HG02970 (cell line): ENCODE results near the gene LEFTY1.
"Not testable (repeated sequence)": the region's sequence is repeated elsewhere in the genome, so short reads cannot be mapped to it uniquely, and the experiment has no call there.

Experiments used
- ATAC-seq: cut with Tn5 transposase; IDR thresholded peaks from one replicate; pipeline ENCODE4 v1.9.1; 2021; ENCODE audit warnings: mild to moderate bottlenecking, moderate library complexity, moderate number of reproducible peaks; ENCODE audit not compliant: unreplicated experiment, low FRiP score

Gene LEFTY1

DNA sequence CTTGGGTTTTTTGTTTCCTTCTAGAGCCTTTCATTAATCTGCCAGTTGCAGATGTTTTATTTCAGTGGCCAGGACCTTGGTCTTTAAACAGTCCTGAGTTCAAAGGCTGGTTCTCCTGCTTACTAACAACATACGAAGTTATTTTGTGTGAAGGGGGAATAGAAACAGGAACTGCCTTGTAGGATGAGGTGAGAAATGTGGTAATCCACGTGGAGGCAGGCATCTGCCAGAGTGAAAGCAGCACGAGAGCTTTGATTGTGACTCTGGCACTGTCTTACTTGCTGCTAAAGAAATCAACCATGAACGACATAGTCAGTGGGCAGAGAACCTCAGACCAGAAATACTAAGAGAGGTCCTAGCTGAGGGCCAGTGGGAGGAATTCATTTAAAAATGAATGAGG, 37.1 kb downstream of the LEFTY1 start:
- no peak for ATAC-seq

DNA sequence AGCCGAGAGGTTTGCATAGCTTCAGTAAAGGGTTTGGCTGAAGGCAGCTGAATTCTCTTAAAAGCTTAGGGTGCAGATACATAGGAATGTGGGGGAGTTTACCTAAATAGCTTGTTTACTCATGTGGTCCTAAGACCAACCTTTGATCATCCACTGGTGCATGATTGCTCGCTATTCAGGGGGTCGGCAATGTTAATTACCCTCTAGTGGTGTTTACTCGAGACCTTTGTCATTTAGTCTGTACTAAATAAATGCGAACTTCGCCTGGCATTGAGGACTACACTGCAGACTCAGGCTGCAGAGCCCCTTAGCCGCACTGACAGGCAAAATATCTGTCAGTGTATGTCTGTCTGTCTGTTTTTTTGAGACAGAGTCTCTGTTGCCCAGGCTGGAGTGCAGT, 38.6 kb downstream of the LEFTY1 start:
- no peak for ATAC-seq

DNA sequence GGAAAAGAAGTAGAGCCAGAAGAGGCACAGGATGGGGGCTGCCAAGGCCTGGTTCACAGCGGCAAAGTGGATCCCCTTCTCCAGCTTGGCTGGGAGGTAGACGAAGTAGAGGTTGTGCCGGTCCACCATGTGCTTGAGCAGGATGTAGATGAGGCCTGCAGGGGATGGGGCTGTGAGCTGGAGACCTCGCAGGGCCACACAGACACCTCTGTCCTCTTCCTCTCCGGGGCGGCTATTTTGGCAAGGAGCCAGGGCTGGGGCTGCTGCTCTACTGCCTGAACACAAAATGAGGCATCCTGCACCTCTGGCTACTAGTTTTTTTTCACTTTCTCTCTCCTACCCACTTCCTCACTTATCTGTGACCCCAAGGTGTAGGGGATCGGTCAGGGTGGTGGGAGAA, 39.0 kb downstream of the LEFTY1 start:
- ATAC-seq: no peak

DNA sequence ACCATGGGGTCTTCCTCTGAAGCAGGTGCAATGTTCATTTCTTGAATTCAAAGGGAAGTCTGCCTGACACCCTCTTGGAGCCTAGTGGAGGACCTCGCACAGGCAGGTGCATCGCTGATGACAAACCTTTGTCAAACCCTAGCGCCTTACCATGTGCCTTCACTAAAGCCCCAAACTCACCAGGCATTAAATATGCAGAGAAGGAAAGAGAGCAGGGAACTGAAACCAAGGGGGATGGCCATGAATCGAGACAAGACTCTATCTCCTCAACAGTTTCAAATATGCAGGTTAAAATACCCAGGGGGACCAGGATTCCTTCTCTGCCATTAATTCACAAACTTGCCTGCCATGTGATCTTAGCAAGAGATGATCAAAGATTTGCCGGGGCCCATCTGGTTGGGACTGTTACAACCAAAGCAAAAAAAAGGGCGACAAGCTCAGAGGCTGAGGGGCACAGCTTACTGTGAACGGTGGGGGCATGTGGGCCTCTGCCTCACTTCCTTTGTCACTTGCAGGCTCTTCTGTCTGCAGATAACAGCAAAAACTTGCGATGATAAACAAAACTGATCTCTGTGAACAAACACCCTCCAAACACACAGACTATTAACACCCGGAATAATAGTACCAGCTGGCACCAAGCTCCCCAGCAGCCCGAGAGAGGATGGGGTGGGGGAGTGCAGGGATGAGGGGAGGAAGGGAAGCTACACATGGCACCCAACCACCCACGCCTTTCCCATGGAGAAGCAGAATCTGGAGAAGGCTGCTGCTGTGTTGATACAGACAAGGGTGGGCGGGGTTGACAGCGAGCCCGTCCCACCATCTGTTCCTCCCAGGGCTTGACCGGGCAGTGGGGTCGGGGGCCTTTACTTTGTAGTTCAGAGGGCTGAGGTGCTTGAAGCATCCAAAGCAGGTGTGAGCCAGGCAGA, 40.7 kb downstream of the LEFTY1 start:
- peak; percentile 40 for ATAC-seq

DNA sequence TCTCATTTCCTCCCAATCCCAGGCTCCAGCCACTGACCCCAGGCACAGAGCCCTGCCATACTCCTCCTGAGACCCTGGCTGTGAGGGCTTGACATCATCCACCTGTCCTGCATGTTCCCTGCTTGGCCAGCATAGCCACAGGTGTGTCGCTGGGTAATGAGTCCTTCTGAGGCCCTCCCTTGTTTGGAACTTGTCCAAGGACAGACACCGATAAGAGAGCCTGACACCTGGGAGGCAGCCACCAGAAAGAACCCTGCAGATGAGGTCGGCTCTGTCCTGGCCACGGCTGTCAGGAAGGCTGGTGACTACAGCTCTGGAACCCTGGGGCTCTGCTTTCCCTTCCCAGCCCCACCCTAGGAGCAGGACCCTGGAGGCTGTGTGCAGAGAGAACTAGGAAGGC, 41.3 kb downstream of the LEFTY1 start:
- no peak for ATAC-seq

DNA sequence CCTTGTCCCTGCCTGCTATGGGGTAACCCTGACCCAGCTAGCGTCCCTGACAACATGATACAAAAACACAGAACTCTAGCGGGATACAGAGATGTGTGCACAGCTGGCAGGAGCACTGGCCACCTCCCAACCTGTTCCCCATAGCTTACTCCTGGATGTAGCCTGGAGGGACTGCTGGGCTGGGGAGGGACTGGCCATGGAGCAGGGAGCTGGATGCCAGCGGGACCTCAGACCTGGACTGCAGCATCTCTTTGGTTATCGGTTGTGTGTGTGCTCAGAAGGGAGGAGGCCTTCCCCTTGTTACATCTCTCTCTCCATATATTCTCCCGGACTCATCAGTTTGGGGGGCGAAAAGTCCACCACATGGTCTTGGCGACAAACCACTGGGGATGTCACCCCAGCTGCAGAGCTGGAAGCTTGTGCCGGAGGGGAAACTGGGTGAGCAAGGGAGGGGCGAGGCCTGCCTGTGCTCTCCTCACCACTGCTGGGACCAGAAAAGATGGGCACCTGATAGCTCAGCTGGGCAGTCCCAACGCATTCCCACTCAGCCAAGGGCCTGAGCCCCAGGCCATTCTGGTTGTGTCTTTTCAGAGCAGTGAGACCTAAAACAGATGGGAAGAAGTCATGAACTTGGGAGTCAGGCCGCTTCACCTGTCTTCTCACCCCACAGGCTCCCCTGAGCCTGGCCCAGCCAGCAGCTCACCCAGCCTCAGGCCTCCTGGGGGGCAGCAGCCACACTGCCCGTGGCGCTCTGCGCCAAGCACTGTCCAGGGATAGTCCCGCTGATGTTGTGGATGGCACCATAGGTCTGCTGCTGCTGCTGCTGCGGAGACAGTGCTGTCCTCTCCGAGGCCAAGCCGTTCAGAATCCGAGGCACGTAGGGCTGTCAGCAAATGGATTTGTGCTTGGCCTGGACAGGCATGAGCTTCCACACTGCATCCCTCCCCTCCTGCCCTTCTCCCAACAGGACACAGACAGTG, 42.3 kb downstream of the LEFTY1 start:
- ATAC-seq: no peak

DNA sequence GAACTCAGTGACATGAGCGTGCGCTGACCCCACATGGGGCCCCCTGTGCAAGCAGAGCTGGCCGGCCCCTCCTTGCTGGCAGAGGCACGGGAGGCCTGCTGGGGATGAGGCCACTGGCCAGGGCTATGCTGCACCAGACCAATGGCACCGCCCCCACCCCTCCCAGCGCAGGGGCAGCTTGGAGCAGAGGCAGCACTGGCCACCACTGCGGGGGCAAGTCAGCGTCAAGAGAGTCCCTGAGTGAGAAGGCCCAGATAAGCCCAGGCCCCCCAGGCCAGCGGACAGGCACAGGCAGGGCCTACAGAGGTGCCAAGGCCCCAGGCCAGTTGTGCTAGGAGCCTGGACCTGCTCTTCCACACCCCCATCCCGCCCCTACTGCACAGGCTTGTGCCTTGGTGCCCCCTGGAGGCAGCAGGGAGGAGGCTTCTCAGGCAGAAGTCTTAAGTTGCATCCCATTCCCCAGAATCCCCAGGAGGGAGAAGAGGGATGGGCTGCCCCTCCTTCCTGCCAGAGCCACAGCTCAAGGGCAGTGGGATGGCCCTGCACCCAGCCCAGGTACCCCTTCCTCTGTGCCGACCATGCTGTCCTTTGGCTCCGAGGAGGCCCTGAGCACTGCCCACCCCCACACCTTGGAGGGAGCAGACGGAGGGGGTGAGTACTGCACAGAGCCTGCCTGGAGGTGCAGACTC, 43.2 kb downstream of the LEFTY1 start:
- ATAC-seq: no peak

DNA sequence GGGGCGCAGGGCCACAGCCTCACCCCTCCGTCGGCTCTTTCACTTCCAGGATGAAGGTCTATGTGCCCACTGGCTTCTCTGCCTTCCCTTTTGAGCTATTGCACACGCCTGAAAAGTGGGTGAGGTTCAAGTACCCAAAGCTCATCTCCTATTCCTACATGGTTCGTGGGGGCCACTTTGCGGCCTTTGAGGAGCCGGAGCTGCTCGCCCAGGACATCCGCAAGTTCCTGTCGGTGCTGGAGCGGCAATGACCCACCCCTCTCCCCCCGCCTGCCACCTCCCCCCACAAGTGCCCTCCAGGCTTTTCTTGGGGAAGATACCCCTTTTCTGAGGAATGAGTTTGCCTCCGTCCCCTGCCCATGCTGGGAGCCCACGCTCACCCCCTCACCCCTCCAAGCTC, 43.8 kb downstream of the LEFTY1 start:
- no peak for ATAC-seq

DNA sequence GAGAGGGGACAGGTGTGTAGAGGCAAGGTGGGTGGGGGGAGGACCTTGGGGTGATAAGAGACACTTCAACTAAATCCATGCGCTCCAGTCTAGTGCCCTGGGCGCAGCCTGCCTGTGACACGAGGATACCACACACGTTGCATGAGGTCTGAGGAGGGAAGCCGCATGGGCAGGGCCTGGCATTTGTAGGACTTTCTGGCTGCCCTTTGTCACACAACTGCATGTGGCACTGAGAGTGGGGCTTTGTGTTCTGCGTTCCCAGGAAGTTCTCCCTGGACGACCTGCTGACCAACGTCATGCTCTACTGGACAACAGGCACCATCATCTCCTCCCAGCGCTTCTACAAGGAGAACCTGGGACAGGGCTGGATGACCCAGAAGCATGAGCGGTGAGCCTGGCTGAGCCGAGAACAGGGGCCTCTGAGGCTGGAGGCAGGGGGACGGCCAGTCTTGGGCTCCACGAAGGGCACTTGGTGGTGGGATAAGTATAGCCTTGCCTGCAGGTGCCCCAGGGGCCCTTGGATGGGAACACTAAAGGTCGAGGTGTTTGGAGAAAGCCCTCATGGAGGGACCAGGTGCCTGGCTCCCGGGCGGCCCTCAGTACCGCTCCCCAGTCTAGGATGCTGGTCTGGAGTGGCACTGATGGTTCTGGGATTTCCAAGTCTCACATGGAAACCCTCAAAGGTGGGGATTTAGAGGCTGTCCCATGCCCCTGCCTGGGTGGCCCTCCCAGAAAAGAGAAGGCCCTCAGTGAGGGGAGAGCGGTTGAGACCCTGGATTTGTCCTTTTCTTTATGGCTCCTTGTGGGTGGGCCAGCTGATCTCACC, 44.5 kb downstream of the LEFTY1 start:
- ATAC-seq: no peak

DNA sequence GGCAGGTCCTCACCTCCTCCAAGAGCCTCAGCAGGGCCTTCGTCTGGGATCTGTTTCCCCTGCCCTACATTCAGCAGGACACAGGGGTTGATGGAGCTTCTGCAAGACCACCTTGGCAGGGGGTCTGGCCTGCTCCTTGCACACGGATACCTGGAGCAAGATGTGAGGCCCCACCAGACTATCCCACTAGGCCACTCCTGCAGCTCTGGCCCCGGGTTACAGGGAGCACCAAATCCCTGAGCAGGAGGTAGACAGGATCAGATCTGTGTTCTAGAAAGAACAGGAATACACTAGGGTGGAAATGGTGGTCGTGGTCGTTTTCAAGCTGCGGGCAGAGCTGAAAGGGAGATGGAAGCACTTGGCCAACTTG, 45.5 kb downstream of the LEFTY1 start:
- ATAC-seq: no peak

DNA sequence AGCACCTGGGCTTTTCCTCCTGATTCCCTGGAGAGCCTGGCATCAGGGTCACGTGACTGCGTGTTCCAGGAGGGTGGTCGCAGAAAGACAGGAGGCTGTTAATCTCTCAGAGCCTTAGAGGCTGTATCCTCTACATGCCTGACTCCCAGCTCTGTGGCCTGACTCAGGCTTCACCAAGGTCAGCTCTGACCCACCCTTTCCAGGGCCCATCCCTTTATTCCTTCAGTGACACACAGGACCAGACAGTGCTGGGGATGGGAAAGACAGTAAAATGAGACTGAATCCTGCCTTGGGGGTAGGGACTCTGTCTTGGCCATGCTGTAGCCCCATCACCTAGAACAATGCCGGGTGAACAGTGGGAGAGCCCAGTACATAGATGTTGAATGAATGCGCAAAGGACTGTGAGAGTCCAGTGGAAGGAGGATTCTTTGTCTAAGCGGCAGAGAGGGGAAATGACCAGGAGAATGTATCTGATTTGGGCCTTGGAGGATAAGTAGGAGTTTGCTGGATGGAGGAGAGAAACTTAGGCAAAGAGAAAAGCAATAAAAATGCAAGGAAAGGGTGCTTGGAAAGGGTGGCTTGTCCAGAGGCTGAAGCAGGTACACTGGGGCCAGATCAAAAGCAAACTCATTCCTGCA, 46.0 kb downstream of the LEFTY1 start:
- no peak for ATAC-seq

DNA sequence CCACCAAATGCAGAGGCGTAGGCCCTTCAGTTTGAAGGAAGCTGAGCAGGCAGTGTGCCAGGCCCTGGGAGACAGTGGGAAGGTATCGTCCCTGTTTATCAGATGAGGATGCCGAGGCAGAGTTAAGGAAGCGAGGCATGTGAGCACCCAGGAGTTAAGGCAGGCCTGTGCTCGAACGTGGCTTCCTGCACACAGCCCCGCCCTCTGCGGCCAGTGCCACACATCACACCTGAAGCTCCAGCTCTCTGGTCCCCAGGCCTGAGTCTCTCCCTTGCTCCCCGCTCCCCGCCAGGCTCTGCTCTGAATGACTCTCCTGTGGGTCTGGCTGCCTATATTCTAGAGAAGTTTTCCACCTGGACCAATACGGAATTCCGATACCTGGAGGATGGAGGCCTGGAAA, 46.9 kb downstream of the LEFTY1 start:
- no peak for ATAC-seq

DNA sequence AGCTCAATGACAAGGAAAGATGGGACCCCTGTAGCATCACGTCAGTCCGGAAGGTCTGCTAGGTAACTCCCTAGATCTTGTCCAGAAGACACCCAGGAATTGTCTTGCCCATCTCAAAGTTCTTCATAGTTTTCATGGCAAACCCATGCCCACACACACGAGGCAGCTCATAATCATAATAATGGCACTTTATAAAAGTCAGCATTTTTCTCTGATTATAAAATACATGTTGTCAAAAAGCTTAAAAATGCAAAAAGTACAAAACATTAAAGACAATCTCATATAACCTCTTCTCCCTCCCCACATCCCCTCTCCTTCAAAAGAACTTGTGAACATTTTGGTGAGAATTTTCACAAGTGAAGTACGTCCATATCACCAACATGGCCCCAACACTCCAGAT, 48.2 kb downstream of the LEFTY1 start:
- no peak for ATAC-seq

DNA sequence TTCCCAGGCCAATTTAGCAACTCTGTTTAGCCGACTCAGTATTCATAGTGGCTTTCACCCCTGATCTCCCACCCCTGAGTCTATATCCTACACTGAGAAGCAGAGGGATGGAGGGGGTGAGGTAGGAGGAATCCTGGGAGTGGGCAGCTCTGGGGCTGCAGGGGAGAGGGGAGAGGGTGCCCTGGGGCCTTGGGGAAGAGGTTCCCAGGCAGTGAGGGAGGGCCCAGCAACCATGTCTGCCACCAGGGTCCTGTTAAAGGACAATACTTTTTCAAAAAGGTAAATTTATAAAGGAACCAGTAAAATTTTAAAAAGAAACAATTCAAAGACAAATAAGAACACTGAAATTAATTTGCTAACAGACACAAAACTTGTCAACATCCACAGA, 48.7 kb downstream of the LEFTY1 start:
- ATAC-seq: no peak

DNA sequence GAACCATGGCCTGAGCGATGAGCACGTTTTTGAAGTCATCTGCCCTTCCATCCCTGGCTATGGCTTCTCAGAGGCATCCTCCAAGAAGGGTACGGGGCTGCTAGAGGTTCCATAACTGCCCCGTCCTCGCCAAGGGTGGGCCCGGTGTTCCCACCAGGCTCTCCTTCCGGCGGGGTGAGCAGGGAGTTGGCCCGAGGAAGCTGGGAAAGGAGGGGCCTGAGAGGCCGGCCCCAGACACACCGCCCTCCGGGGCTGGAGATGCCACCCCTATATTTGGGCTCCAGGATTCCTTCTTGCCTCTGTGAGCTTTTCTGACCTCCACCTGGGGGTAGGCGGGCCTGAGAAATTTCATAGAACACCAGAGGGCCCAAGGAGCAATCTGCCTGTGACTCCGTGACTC, 50.2 kb downstream of the LEFTY1 start:
- no peak for ATAC-seq

DNA sequence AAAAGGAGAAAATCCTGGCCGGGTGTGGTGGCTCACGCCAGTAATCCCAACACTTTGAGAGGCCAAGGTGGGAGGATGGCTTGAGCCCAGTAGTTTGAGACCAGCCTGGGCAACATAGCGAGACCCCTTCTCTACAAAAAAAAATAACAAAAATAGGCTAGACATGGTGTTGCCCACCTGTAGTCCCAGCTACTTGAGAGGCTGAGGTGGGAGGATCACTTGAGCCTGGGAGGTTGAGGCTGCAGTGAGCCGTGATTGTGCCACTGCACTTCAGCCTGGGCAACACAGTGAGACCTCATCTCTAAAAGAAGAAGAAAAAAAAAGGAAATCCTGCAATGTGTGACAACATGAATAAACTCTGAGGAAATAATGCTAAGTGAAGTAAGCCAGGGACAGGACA, 52.6 kb downstream of the LEFTY1 start:
- ATAC-seq: not testable (repeated sequence)
